SK-N-MC (cell line): ENCODE data around the gene TMEM185A.

Source experiments
- EZH2 ChIP-seq: fragments of 200-600 bp; sonication (generic); IDR thresholded peaks from one replicate; pipeline ENCODE4 v1.6.1; 2017; ENCODE audit warnings: antibody characterized with exemption
- POLR2AphosphoS5 ChIP-seq: IDR thresholded peaks from 2 replicates; pipeline ENCODE4 v1.6.1; 2012; ENCODE audit warnings: mild to moderate bottlenecking, low read depth, low read length, borderline replicate concordance

GRCh38 chrX:149681182-149681581 lies 49.6 kb upstream of the TMEM185A start:
- no peak for TF ChIP-seq POLR2AphosphoS5
- TF ChIP-seq EZH2: no peak
